ENCODE measurements around the gene TKT. TPM values are rescaled to one million over a fixed set of nuclear protein-coding genes. Genes with fewer than 3 reads are reported as not detected.

The TKT gene
- total and polyA plus RNA-seq, 2 of the 8 experiments (the other 6 are each of a cell fraction or from before 2014, with no cell fraction given), result 418 to 986 TPM

DNA sequence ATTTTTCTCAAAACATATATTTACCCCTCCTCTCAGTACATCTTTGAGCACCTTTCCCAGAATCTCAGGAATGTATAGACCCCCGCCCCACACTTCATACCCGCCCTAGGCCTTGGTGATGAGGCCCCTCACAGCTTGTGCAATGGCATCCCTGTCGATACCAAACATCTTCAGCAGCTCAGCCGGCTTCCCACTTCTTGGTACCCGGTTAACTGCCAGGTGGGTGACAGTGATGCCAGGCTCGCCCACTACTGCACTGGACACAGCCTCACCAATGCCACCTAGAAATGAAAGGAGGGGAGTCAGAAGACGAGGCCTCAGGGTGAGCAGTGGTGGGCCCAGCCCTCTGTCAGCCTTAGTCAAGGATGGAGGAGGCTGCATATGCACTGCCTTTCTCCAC is 30.2 kb downstream of the TKT start:
- H4K91ac ChIP-seq (replicated peaks; ENCODE audit: insufficient read length, low read length), result no peak overlapping the region
- no peaks in the 10 kb centered on the region for H3K23me2 ChIP-seq (ENCODE audit: low read depth, low read length)
- no peaks in the 10 kb centered on the region for H3K9me3 ChIP-seq (ENCODE audit: insufficient read depth in 2 of 2, low read depth in 1 of 2, low read length in 1 of 2)
- H3K4me2 ChIP-seq (ENCODE audit: insufficient read depth in 1 of 2, low read depth in 2 of 2, low read length in 2 of 2), result no peak overlapping the region
- H2BK12ac ChIP-seq (ENCODE audit: low read depth, low read length), result no peak overlapping the region
- H3K36me3 ChIP-seq (ENCODE audit: control insufficient read depth in 2 of 4, insufficient read depth in 4 of 4, low read length in 3 of 4), result peaks cover 55 to 75% (median 72%) of the 10 kb centered on the region in 4 experiments
- H4K20me1 ChIP-seq (replicated peaks in 1 of 2; ENCODE audit: control insufficient read depth in 1 of 2, insufficient read depth in 2 of 2, low read length in 2 of 2), result peaks cover 18 to 47% of the 10 kb centered on the region in 2 experiments
- no peak overlapping the region for H3K23ac ChIP-seq (ENCODE audit: insufficient read length)
- ChIA-PET CTCF (ENCODE audit: partially characterized antibody) (interaction anchor here (0.6 to 6.6 kb wide), 4 partner anchors 10 to 173 kb away, joined by 3 to 64 read pairs (median 8); no protein-coding TSS in a partner anchor), POLR2A (ENCODE audit: partially characterized antibody) (interaction anchor here (1.9 to 28.5 kb wide), 4 partner anchors 10 to 111 kb away, joined by 7 to 449 read pairs (median 20); partner anchors contain the start of gene TKT)
- peaks cover 0 to 2% (median 0%) of the 10 kb centered on the region in 4 experiments; a peak in 1 of 7 replicates for H3K4me1 ChIP-seq (replicated peaks in 1 of 4; ENCODE audit: control insufficient read depth in 3 of 4, insufficient read depth in 4 of 4, low read length in 3 of 4)
- H2BK20ac ChIP-seq (ENCODE audit: low read length), result no peak overlapping the region
- no peak overlapping the region for H4K5ac ChIP-seq (ENCODE audit: insufficient read length, low read depth, low read length)
- TF ChIP-seq CTBP2 (IDR thresholded peaks at IDR 0.05; ENCODE audit: borderline replicate concordance, insufficient read depth, insufficient read length, low read length) (no peak), CBX5 (IDR thresholded peaks at IDR 0.05; ENCODE audit: low read depth, low read length) (no peak), POU5F1 (IDR thresholded peaks at IDR 0.05; ENCODE audit: low read depth, low read length) (no peak), GTF2F1 (IDR thresholded peaks at IDR 0.05; ENCODE audit: borderline replicate concordance, low read depth, low read length) (no peak), BCL11A (IDR thresholded peaks at IDR 0.05; ENCODE audit: low read depth in 2 of 2, low read length in 2 of 2) (no peak), SP2 (IDR thresholded peaks at IDR 0.05; ENCODE audit: low read length) (no peak), POLR2AphosphoS5 (IDR thresholded peaks at IDR 0.05; ENCODE audit: low read depth, low read length) (no peak), SIX5 (IDR thresholded peaks at IDR 0.05; ENCODE audit: low read depth, low read length) (no peak), KDM5A (IDR thresholded peaks at IDR 0.05; ENCODE audit: low read length) (no peak), HDAC6 (IDR thresholded peaks at IDR 0.05; ENCODE audit: low read depth, low read length) (no peak), TBP (IDR thresholded peaks at IDR 0.05; ENCODE audit: low read depth, low read length) (no peak), SRF (IDR thresholded peaks at IDR 0.05; ENCODE audit: low read depth, low read length) (no peak)
- TF ChIP-seq, protein P1, sequence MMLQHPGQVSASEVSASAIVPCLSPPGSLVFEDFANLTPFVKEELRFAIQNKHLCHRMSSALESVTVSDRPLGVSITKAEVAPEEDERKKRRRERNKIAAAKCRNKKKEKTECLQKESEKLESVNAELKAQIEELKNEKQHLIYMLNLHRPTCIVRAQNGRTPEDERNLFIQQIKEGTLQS (IDR thresholded peaks at IDR 0.05; ENCODE audit: insufficient read depth, low read depth, low read length), result no peak
- TF ChIP-seq, protein P2, sequence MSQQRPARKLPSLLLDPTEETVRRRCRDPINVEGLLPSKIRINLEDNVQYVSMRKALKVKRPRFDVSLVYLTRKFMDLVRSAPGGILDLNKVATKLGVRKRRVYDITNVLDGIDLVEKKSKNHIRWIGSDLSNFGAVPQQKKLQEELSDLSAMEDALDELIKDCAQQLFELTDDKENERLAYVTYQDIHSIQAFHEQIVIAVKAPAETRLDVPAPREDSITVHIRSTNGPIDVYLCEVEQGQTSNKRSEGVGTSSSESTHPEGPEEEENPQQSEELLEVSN (IDR thresholded peaks at IDR 0.05), result no peak
- no peak overlapping the region for H3K4me3 ChIP-seq (ENCODE audit: extremely low read depth in 1 of 4, insufficient read depth in 2 of 4, low read depth in 3 of 4, low read length in 4 of 4)
- no peak overlapping the region for H3K14ac ChIP-seq (ENCODE audit: insufficient read length)
- no peaks in the 10 kb centered on the region; the same call in 1 of the 2 replicates for H3K79me1 ChIP-seq (ENCODE audit: low read depth, low read length)
- no peak overlapping the region for H4K8ac ChIP-seq (ENCODE audit: extremely low read depth, insufficient read depth, low read length)
- H2AFZ ChIP-seq (ENCODE audit: low read length), result no peak overlapping the region
- H3K18ac ChIP-seq (ENCODE audit: extremely low read depth, low read length), result no peak overlapping the region
- H2BK15ac ChIP-seq (ENCODE audit: low read length), result no peak overlapping the region
- H3K9ac ChIP-seq (replicated peaks in 1 of 4; ENCODE audit: extremely low read depth in 1 of 4, low read depth in 3 of 4, low read length in 3 of 4), result no peak overlapping the region
- no peaks in the 10 kb centered on the region; a peak in 1 of 4 replicates for H3K79me2 ChIP-seq (ENCODE audit: control insufficient read depth in 1 of 2, insufficient read depth in 2 of 2, low read length in 2 of 2)
- no peaks in the 10 kb centered on the region for H3K27me3 ChIP-seq (replicated peaks in 1 of 4; ENCODE audit: control insufficient read depth in 3 of 4, extremely low read depth in 1 of 4, insufficient read depth in 3 of 4, low read length in 3 of 4)
- WGBS, 2 experiments (ENCODE audit: extremely low coverage in 1 of 2, insufficient coverage in 1 of 2, insufficient read length in 1 of 2, insufficient replicate concordance in 2 of 2, low coverage in 1 of 2, low lambda C conversion rate in 2 of 2, missing lambda C conversion rate in 1 of 2), result 89% methylated on average over 5 of the region's 7 CpGs; no CpG with 5 or more reads in 1 of the 2 experiments
- no peak overlapping the region for H3K4ac ChIP-seq (replicated peaks; ENCODE audit: insufficient read length, low read depth, low read length)
- H2BK5ac ChIP-seq (ENCODE audit: low read depth, low read length), result no peak overlapping the region
- no peak for FAIRE-seq
- no peak for DNase-seq (ENCODE audit: low read depth in 1 of 2, low spot score in 2 of 2)
- no peak overlapping the region for H2AK5ac ChIP-seq (ENCODE audit: low read depth, low read length)
- H2BK120ac ChIP-seq (replicated peaks; ENCODE audit: low read depth, low read length), result no peak overlapping the region
- no peak overlapping the region for H3K27ac ChIP-seq (ENCODE audit: low read depth, low read length)
- no peak overlapping the region for H3K56ac ChIP-seq (replicated peaks; ENCODE audit: insufficient read length, low read depth, low read length)

Measured in H1 (cell line).